DND-41 (cell line): Measurements from ENCODE around the gene SLC35G4.
A peak's percentile ranks its signal among the peaks of the same experiment; 100 is the strongest.

Experiments
- ATAC-seq: fragments of 200-7000 bp; cut with Tn5 transposase; 3 replicates; pipeline ENCODE4 v1.9.1; 2021; ENCODE audit warnings: low read depth; ENCODE audit not compliant: insufficient read depth
- DNase-seq: peaks from one replicate; pipeline ENCODE4 v3.0.0-alpha.2; 2020
- H2AFZ ChIP-seq: 2 replicates; pipeline ENCODE4 v1.6.0; 2012; ENCODE audit warnings: low read depth, low read length
- H3K27ac ChIP-seq: 2 replicates; pipeline ENCODE4 v1.5.1; 2012; ENCODE audit warnings: low read length, inconsistent platforms
- H3K27me3 ChIP-seq: fragments of 200-600 bp; sonication (generic); 2 replicates; pipeline ENCODE4 v1.6.0; 2012; ENCODE audit warnings: low read length, mild to moderate bottlenecking, inconsistent platforms; ENCODE audit not compliant: insufficient read depth, poor library complexity
- H3K36me3 ChIP-seq: 2 replicates; pipeline ENCODE4 v1.5.1; 2012; ENCODE audit warnings: low read length, inconsistent platforms; ENCODE audit not compliant: insufficient read depth
- H3K4me1 ChIP-seq: 2 replicates; pipeline ENCODE4 v1.5.1; 2012; ENCODE audit warnings: mild to moderate bottlenecking, low read length; ENCODE audit not compliant: insufficient read depth
- H3K4me2 ChIP-seq: 2 replicates; pipeline ENCODE4 v1.6.0; 2012; ENCODE audit warnings: mild to moderate bottlenecking, moderate library complexity, low read length, inconsistent platforms; ENCODE audit not compliant: insufficient read depth
- H3K4me3 ChIP-seq, 2 experiments: fragments of 200-600 bp in 1 of 2; shearing (Covaris generic) in 1 of 2; 2 replicates each; pipeline ENCODE4 v1.5.1; 2012 to 2016; ENCODE audit warnings: inconsistent platforms in 2 of 2, low read length in 2 of 2, mild to moderate bottlenecking in 2 of 2, low read depth in 1 of 2, moderate library complexity in 1 of 2
- H3K79me2 ChIP-seq: 2 replicates; pipeline ENCODE4 v1.6.0; 2012; ENCODE audit warnings: low read length, inconsistent platforms; ENCODE audit not compliant: insufficient read depth
- H3K9ac ChIP-seq: 2 replicates; pipeline ENCODE4 v1.6.0; 2012; ENCODE audit warnings: low read depth, mild to moderate bottlenecking, inconsistent platforms, low read length, moderate library complexity
- H3K9me3 ChIP-seq: 2 replicates; pipeline ENCODE4 v1.5.1; 2012; ENCODE audit warnings: low read length, moderate library complexity, mild to moderate bottlenecking, inconsistent platforms; ENCODE audit not compliant: insufficient read depth, severe bottlenecking
- H4K20me1 ChIP-seq: 2 replicates; pipeline ENCODE4 v1.6.0; 2012; ENCODE audit warnings: low read length; ENCODE audit not compliant: insufficient read depth
- CTCF ChIP-seq: IDR thresholded peaks from 2 replicates; pipeline ENCODE4 v1.5.1; 2012; ENCODE audit warnings: borderline replicate concordance, low read length, moderate library complexity, mild to moderate bottlenecking; ENCODE audit not compliant: poor library complexity, severe bottlenecking; ENCODE audit errors: extremely low read depth
- EZH2 ChIP-seq: IDR thresholded peaks from 3 replicates; pipeline ENCODE4 v1.6.1; 2012; ENCODE audit warnings: borderline replicate concordance, low read depth, mild to moderate bottlenecking, moderate library complexity, low read length, inconsistent platforms; ENCODE audit not compliant: severe bottlenecking

The SLC35G4 gene

GRCh38 chr18:11567396-11567795, 42.0 kb upstream of the SLC35G4 start:
- no peak for ATAC-seq
- Histone ChIP-seq H3K79me2 (no peaks in the 10 kb centered on the region), H3K27me3 (peaks cover 3% of the 10 kb centered on the region), H3K4me1 (no peaks in the 10 kb centered on the region), H4K20me1 (no peaks in the 10 kb centered on the region), H3K9me3 (no peaks in the 10 kb centered on the region), H3K36me3 (no peaks in the 10 kb centered on the region), H2AFZ (no peak overlapping the region), H3K9ac (no peak overlapping the region), H3K27ac (no peak overlapping the region), H3K4me3 (no peak overlapping the region), H3K4me2 (no peak overlapping the region)
- TF ChIP-seq CTCF, result no peak
- no peak for TF ChIP-seq EZH2
- DNase-seq, result no peak

- no peak overlapping the region for H3K27ac ChIP-seq
- H3K79me2 ChIP-seq, result no peaks in the 10 kb centered on the region
- no peaks in the 10 kb centered on the region for H3K9me3 ChIP-seq
- no peak overlapping the region for H3K4me2 ChIP-seq
- no peak for ATAC-seq
- H3K9ac ChIP-seq, result no peak overlapping the region
- TF ChIP-seq CTCF (no peak), EZH2 (no peak)
- H2AFZ ChIP-seq, result no peak overlapping the region
- DNase-seq, result no peak
- H3K4me1 ChIP-seq, result no peaks in the 10 kb centered on the region
- H3K4me3 ChIP-seq, result no peak overlapping the region
- H3K27me3 ChIP-seq, result peaks cover 3% of the 10 kb centered on the region
- no peaks in the 10 kb centered on the region for H4K20me1 ChIP-seq
- no peaks in the 10 kb centered on the region for H3K36me3 ChIP-seq
Observed at GRCh38 chr18:11570073-11570588, 39.3 kb upstream of the SLC35G4 start.

GRCh38 chr18:11570769-11571412, 38.5 kb upstream of the SLC35G4 start:
- no peaks in the 10 kb centered on the region for H3K36me3 ChIP-seq
- peaks cover 3% of the 10 kb centered on the region for H3K27me3 ChIP-seq
- no peaks in the 10 kb centered on the region for H3K9me3 ChIP-seq
- peaks cover 2% of the 10 kb centered on the region for H3K4me1 ChIP-seq
- H3K4me2 ChIP-seq, result no peak overlapping the region
- TF ChIP-seq CTCF, result peak; percentile 60
- TF ChIP-seq EZH2, result no peak
- H3K4me3 ChIP-seq, result no peak overlapping the region
- no peak overlapping the region for H2AFZ ChIP-seq
- no peak overlapping the region for H3K9ac ChIP-seq
- no peaks in the 10 kb centered on the region for H3K79me2 ChIP-seq
- peak; percentile 45; the same call in 2 of the 3 replicates for ATAC-seq
- no peaks in the 10 kb centered on the region for H4K20me1 ChIP-seq
- DNase-seq, result no peak
- H3K27ac ChIP-seq, result no peak overlapping the region

- no peak overlapping the region for H2AFZ ChIP-seq
- no peaks in the 10 kb centered on the region for H3K36me3 ChIP-seq
- no peak overlapping the region for H3K9ac ChIP-seq
- no peak overlapping the region for H3K4me3 ChIP-seq
- H4K20me1 ChIP-seq, result no peaks in the 10 kb centered on the region
- H3K4me2 ChIP-seq, result no peak overlapping the region
- no peaks in the 10 kb centered on the region for H3K79me2 ChIP-seq
- DNase-seq (no peak), ATAC-seq (no peak)
- H3K27ac ChIP-seq, result no peak overlapping the region
- H3K27me3 ChIP-seq, result peaks cover 2% of the 10 kb centered on the region
- peaks cover 15% of the 10 kb centered on the region for H3K4me1 ChIP-seq
- no peaks in the 10 kb centered on the region for H3K9me3 ChIP-seq
- no peak for TF ChIP-seq EZH2
- no peak for TF ChIP-seq CTCF
Observed at GRCh38 chr18:11572201-11572600, 37.2 kb upstream of the SLC35G4 start.
